H1 (cell line): ENCODE data around the gene SGMS1. TPM values are rescaled to one million over a fixed set of nuclear protein-coding genes. Genes with fewer than 3 reads are reported as not detected.

ENCODE experiments used
- CTCF ChIA-PET: fragments of 300-600 bp; sonication (Branson Sonifier 250); formaldehyde crosslinking; loops from one replicate; lab custom pipeline; 2021; ENCODE audit not compliant: partially characterized antibody; lab: Charles Lee
- POLR2A ChIA-PET: fragments of 300-600 bp; sonication (Branson Sonifier 250); formaldehyde crosslinking; loops from one replicate; lab custom pipeline; 2021; ENCODE audit warnings: inconsistent platforms; ENCODE audit not compliant: partially characterized antibody; lab: Charles Lee
- DNase-seq, 2 experiments: peaks; one replicate each; pipeline versions ENCODE4 v3.0.0 to v3.0.0-alpha.2; 2010 to 2022; ENCODE audit warnings: low spot score in 2 of 2, low read depth in 1 of 2, mixed read lengths in 1 of 2
- FAIRE-seq: peaks from 2 replicates; lab custom pipeline; 2011; peaks lifted over from hg19 to GRCh38; lab: Jason Lieb, UNC
- H2AFZ ChIP-seq: 2 replicates; pipeline ENCODE4 v1.8.1; 2012; ENCODE audit warnings: low read length, inconsistent platforms
- H2AK5ac ChIP-seq: 2 replicates; pipeline ENCODE4 v1.6.1; 2013; ENCODE audit warnings: low read depth, low read length
- H2BK120ac ChIP-seq: replicated peaks from 2 replicates; pipeline ENCODE3; 2013; ENCODE audit warnings: low read depth, low read length, inconsistent platforms
- H2BK12ac ChIP-seq: 2 replicates; pipeline ENCODE4 v1.6.1; 2013; ENCODE audit warnings: low read depth, low read length
- H2BK15ac ChIP-seq: 2 replicates; pipeline ENCODE4 v1.6.1; 2013; ENCODE audit warnings: low read length
- H2BK20ac ChIP-seq: 2 replicates; pipeline ENCODE4 v1.6.1; 2013; ENCODE audit warnings: low read length
- H2BK5ac ChIP-seq: 2 replicates; pipeline ENCODE4 v1.6.1; 2013; ENCODE audit warnings: low read depth, low read length
- H3K14ac ChIP-seq: 2 replicates; pipeline ENCODE4 v1.6.1; 2013; ENCODE audit warnings: inconsistent platforms; ENCODE audit not compliant: insufficient read length
- H3K18ac ChIP-seq: 2 replicates; pipeline ENCODE4 v1.6.1; 2013; ENCODE audit warnings: low read length; ENCODE audit errors: extremely low read depth
- H3K23ac ChIP-seq: 2 replicates; pipeline ENCODE4 v1.6.1; 2013; ENCODE audit warnings: inconsistent platforms; ENCODE audit not compliant: insufficient read length
- H3K23me2 ChIP-seq: 2 replicates; pipeline ENCODE4 v1.6.1; 2013; ENCODE audit warnings: low read depth, low read length
- H3K27ac ChIP-seq: 2 replicates; pipeline ENCODE4 v1.6.1; 2011; ENCODE audit warnings: low read depth, low read length, inconsistent platforms
- H3K27me3 ChIP-seq, 4 experiments: replicated peaks in 1 of 4; 1 replicate in 1 of 4; 2 replicates in 3 of 4; pipeline versions ENCODE4 v1.6.1 to v1.8.1; 2011 to 2013; ENCODE audit warnings: low read length in 3 of 4, mild to moderate bottlenecking in 3 of 4, inconsistent platforms in 2 of 4, mixed read lengths in 2 of 4, moderate library complexity in 1 of 4; ENCODE audit not compliant: control insufficient read depth in 3 of 4, insufficient read depth in 3 of 4; ENCODE audit errors: extremely low read depth in 1 of 4
- H3K36me3 ChIP-seq, 4 experiments: 2 replicates each; pipeline versions ENCODE4 v1.6.1 to v1.8.1; 2011 to 2013; ENCODE audit warnings: mild to moderate bottlenecking in 4 of 4, low read length in 3 of 4, moderate library complexity in 2 of 4, control low read depth in 1 of 4, inconsistent platforms in 1 of 4; ENCODE audit not compliant: insufficient read depth in 4 of 4, control insufficient read depth in 2 of 4
- H3K4ac ChIP-seq: replicated peaks from 2 replicates; pipeline ENCODE3; 2013; ENCODE audit warnings: low read length, low read depth, mixed read lengths, inconsistent platforms; ENCODE audit not compliant: insufficient read length
- H3K4me1 ChIP-seq, 4 experiments: replicated peaks in 1 of 4; 1 replicate in 1 of 4; 2 replicates in 3 of 4; pipeline versions ENCODE4 v1.6.1 to v1.8.1; 2011 to 2013; ENCODE audit warnings: low read length in 3 of 4, inconsistent platforms in 2 of 4, mixed read lengths in 1 of 4; ENCODE audit not compliant: insufficient read depth in 4 of 4, control insufficient read depth in 3 of 4
- H3K4me2 ChIP-seq, 2 experiments: 2 replicates each; pipeline versions ENCODE4 v1.6.1 to v1.8.1; 2011 to 2013; ENCODE audit warnings: low read depth in 2 of 2, low read length in 2 of 2, control low read depth in 1 of 2, inconsistent platforms in 1 of 2, mild to moderate bottlenecking in 1 of 2; ENCODE audit not compliant: insufficient read depth in 1 of 2
- H3K4me3 ChIP-seq, 4 experiments: fragments of 200-600, 300-600 bp in 1 of 4; sonication (generic), shearing (Covaris generic), sonication (Bioruptor Twin) in 1 of 4; 2 replicates each; pipeline versions ENCODE4 v1.5.1 to v1.8.1; 2011 to 2016; ENCODE audit warnings: low read length in 4 of 4, low read depth in 3 of 4, control low read depth in 2 of 4, inconsistent platforms in 2 of 4, mild to moderate bottlenecking in 2 of 4, mixed read lengths in 1 of 4, moderate library complexity in 1 of 4; ENCODE audit not compliant: insufficient read depth in 2 of 4; ENCODE audit errors: extremely low read depth in 1 of 4
- H3K56ac ChIP-seq: replicated peaks from 2 replicates; pipeline ENCODE3; 2013; ENCODE audit warnings: low read depth, mild to moderate bottlenecking, mixed read lengths, low read length, inconsistent platforms; ENCODE audit not compliant: insufficient read length
- H3K79me1 ChIP-seq: 2 replicates; pipeline ENCODE4 v1.6.1; 2013; ENCODE audit warnings: low read depth, low read length, control low read depth
- H3K79me2 ChIP-seq, 2 experiments: 2 replicates each; pipeline versions ENCODE4 v1.6.1 to v1.8.1; 2012 to 2013; ENCODE audit warnings: low read length in 2 of 2, mild to moderate bottlenecking in 2 of 2, inconsistent platforms in 1 of 2; ENCODE audit not compliant: insufficient read depth in 2 of 2, control insufficient read depth in 1 of 2
- H3K9ac ChIP-seq, 4 experiments: replicated peaks in 1 of 4; 1 replicate in 1 of 4; 2 replicates in 3 of 4; pipeline versions ENCODE4 v1.6.1 to v1.8.1; 2011 to 2013; ENCODE audit warnings: low read depth in 3 of 4, low read length in 3 of 4, control low read depth in 2 of 4, mild to moderate bottlenecking in 2 of 4, moderate library complexity in 2 of 4, inconsistent platforms in 1 of 4; ENCODE audit errors: extremely low read depth in 1 of 4
- H3K9me3 ChIP-seq, 2 experiments: 2 replicates each; pipeline versions ENCODE4 v1.6.1 to v1.8.1; 2012 to 2013; ENCODE audit warnings: mild to moderate bottlenecking in 2 of 2, moderate library complexity in 2 of 2, control low read depth in 1 of 2, inconsistent platforms in 1 of 2, low read depth in 1 of 2, low read length in 1 of 2, mixed read lengths in 1 of 2; ENCODE audit not compliant: insufficient read depth in 2 of 2
- H4K20me1 ChIP-seq, 2 experiments: replicated peaks in 1 of 2; 2 replicates each; pipeline versions ENCODE3 to v1.8.1; 2011 to 2013; ENCODE audit warnings: inconsistent platforms in 2 of 2, low read length in 2 of 2, mild to moderate bottlenecking in 1 of 2; ENCODE audit not compliant: insufficient read depth in 2 of 2, control insufficient read depth in 1 of 2
- H4K5ac ChIP-seq: 2 replicates; pipeline ENCODE4 v1.6.1; 2013; ENCODE audit warnings: low read length, low read depth, mixed read lengths, inconsistent platforms; ENCODE audit not compliant: insufficient read length
- H4K8ac ChIP-seq: 2 replicates; pipeline ENCODE4 v1.8.0; 2013; ENCODE audit warnings: mild to moderate bottlenecking, moderate library complexity, low read length, inconsistent platforms; ENCODE audit not compliant: insufficient read depth; ENCODE audit errors: extremely low read depth
- H4K91ac ChIP-seq: replicated peaks from 2 replicates; pipeline ENCODE3; 2013; ENCODE audit warnings: low read length, mixed read lengths, inconsistent platforms; ENCODE audit not compliant: insufficient read length
- ATF2 ChIP-seq: IDR thresholded peaks from 2 replicates; pipeline ENCODE4 v1.6.1; 2012; ENCODE audit warnings: low read length, inconsistent platforms
- BRCA1 ChIP-seq: IDR thresholded peaks from 2 replicates; pipeline ENCODE4 v1.6.1; 2012; ENCODE audit warnings: low read depth, low read length, improper control_type of control experiment
- FOSL1 ChIP-seq: IDR thresholded peaks from 2 replicates; pipeline ENCODE4 v1.6.1; 2011; ENCODE audit warnings: mild to moderate bottlenecking, low read depth, low read length, moderate library complexity; ENCODE audit not compliant: insufficient read depth
- GABPA ChIP-seq: IDR thresholded peaks from 2 replicates; pipeline ENCODE4 v1.6.1; 2011; ENCODE audit warnings: mild to moderate bottlenecking, low read length, moderate library complexity, borderline replicate concordance; ENCODE audit not compliant: insufficient read depth
- JUN ChIP-seq: IDR thresholded peaks from 2 replicates; pipeline ENCODE4 v1.6.1; 2011; ENCODE audit warnings: low read depth, mild to moderate bottlenecking, improper control_type of control experiment, low read length
- JUND ChIP-seq: IDR thresholded peaks from 2 replicates; pipeline ENCODE4 v1.6.1; 2011; ENCODE audit warnings: mild to moderate bottlenecking, improper control_type of control experiment, low read length
- KDM5A ChIP-seq: fragments of 200-600 bp; IDR thresholded peaks from 2 replicates; pipeline ENCODE4 v1.7.1; 2012; ENCODE audit warnings: mild to moderate bottlenecking, low read length, inconsistent platforms, mixed read lengths
- MAFK ChIP-seq: IDR thresholded peaks from 2 replicates; pipeline ENCODE4 v1.6.1; 2012; ENCODE audit warnings: low read depth, mild to moderate bottlenecking, improper control_type of control experiment, low read length
- SIX5 ChIP-seq: IDR thresholded peaks from 2 replicates; pipeline ENCODE4 v1.6.1; 2011; ENCODE audit warnings: mild to moderate bottlenecking, low read depth, low read length
- SRF ChIP-seq: IDR thresholded peaks from 2 replicates; pipeline ENCODE4 v1.6.1; 2011; ENCODE audit warnings: mild to moderate bottlenecking, low read depth, low read length, moderate library complexity
- TBP ChIP-seq: IDR thresholded peaks from 2 replicates; pipeline ENCODE4 v1.6.1; 2011; ENCODE audit warnings: low read depth, low read length, improper control_type of control experiment
- ZNF274 ChIP-seq: IDR thresholded peaks from 2 replicates; pipeline ENCODE4 v1.7.0; 2012; ENCODE audit warnings: low read length, borderline replicate concordance; ENCODE audit errors: extremely low read depth
- WGBS, 2 experiments: shearing (Covaris generic) in 1 of 2; methylation state at CpG; one replicate each; pipeline versions ENCODE4 v1.1.6 to v1.1.7; 2013 to 2015; ENCODE audit warnings: low lambda C conversion rate in 2 of 2, mixed read lengths in 2 of 2, inconsistent platforms in 1 of 2, low coverage in 1 of 2, missing lambda C conversion rate in 1 of 2; ENCODE audit not compliant: insufficient replicate concordance in 2 of 2, insufficient coverage in 1 of 2, insufficient read length in 1 of 2; ENCODE audit errors: extremely low coverage in 1 of 2, missing lambda C conversion rate in 1 of 2; 5-methylcytosine and 5-hydroxymethylcytosine counted together
- polyA plus RNA-seq, 7 experiments: library from polyadenylated mRNA; depleted of rRNA in 3 of 7; stranded (reverse) in 5 of 7; unstranded in 2 of 7; fragments of >200 nt in 5 of 7; fragments of 200-250 nt in 2 of 7; gene quantifications; 1 replicate in 5 of 7; 2 replicates in 1 of 7; 4 replicates in 1 of 7; pipeline versions ENCODE4 v1.2.1 to v1.2.3, GENCODE V29; 2011 to 2013; ENCODE audit warnings: missing spikeins in 2 of 7, mixed read lengths in 2 of 7
- total RNA-seq: library from RNA; stranded (reverse); fragmentation: NEBNext Ultra II Directional; extraction: Animal tissue kit (Norgen Biotek cat#: 25700); gene quantifications from 2 replicates; pipeline ENCODE4 v1.2.1, GENCODE V29; 2021

Gene SGMS1
- total and polyA plus RNA-seq, 2 of the 8 experiments (the other 6 are each of a cell fraction or from before 2014, with no cell fraction given): 6.0 to 15.6 TPM

GRCh38 chr10:50358925-50359687 lies 264.6 kb downstream of the SGMS1 start:
- 76% methylated on average over 1 of the region's 1 CpG; no CpG with 5 or more reads in 1 of the 2 experiments for WGBS, 2 experiments
- peak; percentile 28 for FAIRE-seq
- CTCF ChIA-PET: interaction anchor here (1.1 to 3.0 kb wide), 3 partner anchors 9 to 48 kb away, joined by 3 to 12 read pairs (median 3); no protein-coding TSS in a partner anchor
- no peak for TF ChIP-seq GABPA
- TF ChIP-seq JUN: no peak
- TF ChIP-seq SRF: no peak
- no peak for TF ChIP-seq ATF2
- no peak for TF ChIP-seq SIX5
- no peak for TF ChIP-seq JUND
- no peak for TF ChIP-seq FOSL1
- no peak for TF ChIP-seq KDM5A
- TF ChIP-seq TBP: no peak
- no peak for TF ChIP-seq ZNF274
- no peak for TF ChIP-seq MAFK
- no peak for TF ChIP-seq BRCA1

More at GRCh38 chr10:50358925-50359687, 264.6 kb downstream of the SGMS1 start:
- Histone ChIP-seq H3K4me3 (no peak overlapping the region), H4K20me1 (no peaks in the 10 kb centered on the region), H3K79me2 (no peaks in the 10 kb centered on the region), H3K27me3 (no peaks in the 10 kb centered on the region), H3K23me2 (no peaks in the 10 kb centered on the region), H2BK120ac (no peak overlapping the region), H3K4me1 (peaks cover 0 to 2% (median 0%) of the 10 kb centered on the region in 4 experiments; a peak in 1 of 7 replicates), H4K91ac (no peak overlapping the region), H3K4me2 (no peak overlapping the region), H3K4ac (no peak overlapping the region), H2AFZ (no peak overlapping the region), H3K9ac (no peak overlapping the region), H2BK5ac (no peak overlapping the region), H3K56ac (no peak overlapping the region), H4K8ac (no peak overlapping the region), H3K79me1 (no peaks in the 10 kb centered on the region), H2AK5ac (no peak overlapping the region), H3K36me3 (peaks cover 0 to 3% (median 0%) of the 10 kb centered on the region in 4 experiments; a peak in 1 of 8 replicates), H4K5ac (no peak overlapping the region), H3K18ac (no peak overlapping the region), H2BK15ac (no peak overlapping the region), H3K14ac (no peak overlapping the region), H2BK20ac (no peak overlapping the region), H2BK12ac (no peak overlapping the region), H3K23ac (no peak overlapping the region), H3K9me3 (peaks cover 0 to 9% of the 10 kb centered on the region in 2 experiments; a peak in 1 of 4 replicates), H3K27ac (no peak overlapping the region)
- no peak for DNase-seq
- POLR2A ChIA-PET: no interaction called here
